Osteoblast (primary cell): ENCODE measurements around the gene CHST9. TPM values are rescaled to one million over a fixed set of nuclear protein-coding genes. Genes with fewer than 3 reads are reported as not detected.

Experiments used
- DNase-seq: peaks from one replicate; pipeline ENCODE4 v3.0.0; 2011; ENCODE audit warnings: low spot score, mixed read lengths; ENCODE audit not compliant: insufficient read length; ENCODE audit errors: missing footprints
- H2AFZ ChIP-seq: 2 replicates; pipeline ENCODE4 v1.6.0; 2011; ENCODE audit warnings: mild to moderate bottlenecking, low read length
- H3K27ac ChIP-seq: 2 replicates; pipeline ENCODE4 v1.5.1; 2011; ENCODE audit warnings: mild to moderate bottlenecking, low read depth, low read length, moderate library complexity
- H3K27me3 ChIP-seq: 2 replicates; pipeline ENCODE4 v1.6.0; 2012; ENCODE audit warnings: mild to moderate bottlenecking, control low read depth, inconsistent platforms, low read length, moderate library complexity; ENCODE audit not compliant: insufficient read depth
- H3K36me3 ChIP-seq: 2 replicates; pipeline ENCODE4 v1.5.1; 2011; ENCODE audit warnings: mild to moderate bottlenecking, low read length, control low read depth, moderate library complexity; ENCODE audit not compliant: insufficient read depth
- H3K4me1 ChIP-seq: 2 replicates; pipeline ENCODE4 v1.5.1; 2011; ENCODE audit warnings: mild to moderate bottlenecking, low read length, control low read depth, moderate library complexity; ENCODE audit not compliant: insufficient read depth
- H3K4me2 ChIP-seq: 2 replicates; pipeline ENCODE4 v1.6.0; 2011; ENCODE audit warnings: mild to moderate bottlenecking, low read length; ENCODE audit not compliant: insufficient read depth
- H3K4me3 ChIP-seq: fragments of 200-600 bp; sonication (generic); 3 replicates; pipeline ENCODE4 v1.5.1; 2012; ENCODE audit warnings: mild to moderate bottlenecking, low read length, inconsistent platforms; ENCODE audit not compliant: insufficient read depth
- H3K79me2 ChIP-seq: 2 replicates; pipeline ENCODE4 v1.6.0; 2012; ENCODE audit warnings: mild to moderate bottlenecking, low read length, control low read depth, inconsistent platforms; ENCODE audit not compliant: insufficient read depth
- H3K9me3 ChIP-seq: 2 replicates; pipeline ENCODE4 v1.5.1; 2011; ENCODE audit warnings: low read depth, low read length, control low read depth
- H4K20me1 ChIP-seq: 2 replicates; pipeline ENCODE4 v1.6.0; 2012; ENCODE audit warnings: mild to moderate bottlenecking, low read length, control low read depth; ENCODE audit not compliant: insufficient read depth
- CTCF ChIP-seq: IDR thresholded peaks from 2 replicates; pipeline ENCODE4 v1.5.1; 2011; ENCODE audit warnings: mild to moderate bottlenecking, low read depth, low read length, moderate library complexity; ENCODE audit errors: extremely low read depth
- total RNA-seq: library from RNA; depleted of rRNA; stranded (reverse); fragments of >200 nt; gene quantifications from 2 replicates; pipeline ENCODE4 v1.2.3, GENCODE V29; 2012

The CHST9 gene
- total RNA-seq, 1 donor, result not detected

DNA sequence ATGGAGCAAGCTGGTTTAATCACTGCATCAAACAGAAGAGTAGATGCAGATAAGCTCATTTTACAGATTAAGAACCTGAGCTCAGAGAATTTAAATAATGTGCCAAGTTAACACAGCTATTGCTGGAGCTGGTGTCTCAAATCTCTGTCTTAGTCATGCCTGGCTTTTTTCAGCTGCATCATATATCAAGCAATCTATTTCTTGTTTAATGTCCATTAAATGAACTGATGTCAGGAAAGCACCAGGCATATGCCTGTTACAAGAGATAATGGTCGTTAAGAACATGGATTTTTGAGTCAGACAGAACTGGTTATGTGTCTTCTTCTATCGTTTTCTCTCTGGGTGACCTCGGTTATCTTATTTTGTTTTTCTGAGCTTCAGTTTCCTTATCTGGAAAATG lies 259.8 kb downstream of the CHST9 start:
- no peak for TF ChIP-seq CTCF
- no peaks in the 10 kb centered on the region for H4K20me1 ChIP-seq

GRCh38 chr18:26922313-26922712 lies 262.8 kb downstream of the CHST9 start:
- Histone ChIP-seq H3K36me3 (no peaks in the 10 kb centered on the region), H4K20me1 (no peaks in the 10 kb centered on the region), H3K4me2 (no peak overlapping the region), H3K4me3 (no peak overlapping the region), H3K4me1 (no peaks in the 10 kb centered on the region), H3K79me2 (no peaks in the 10 kb centered on the region), H2AFZ (no peak overlapping the region), H3K9me3 (no peaks in the 10 kb centered on the region), H3K27ac (no peak overlapping the region), H3K27me3 (no peaks in the 10 kb centered on the region)
- no peak for TF ChIP-seq CTCF
- DNase-seq, result no peak

More for the DNA sequence above, 259.8 kb downstream of the CHST9 start:
- Histone ChIP-seq H3K4me2 (no peak overlapping the region), H2AFZ (no peak overlapping the region), H3K4me3 (no peak overlapping the region), H3K36me3 (no peaks in the 10 kb centered on the region), H3K79me2 (no peaks in the 10 kb centered on the region), H3K27me3 (no peaks in the 10 kb centered on the region), H3K4me1 (no peaks in the 10 kb centered on the region), H3K27ac (no peak overlapping the region), H3K9me3 (no peaks in the 10 kb centered on the region)
- no peak for DNase-seq

DNA sequence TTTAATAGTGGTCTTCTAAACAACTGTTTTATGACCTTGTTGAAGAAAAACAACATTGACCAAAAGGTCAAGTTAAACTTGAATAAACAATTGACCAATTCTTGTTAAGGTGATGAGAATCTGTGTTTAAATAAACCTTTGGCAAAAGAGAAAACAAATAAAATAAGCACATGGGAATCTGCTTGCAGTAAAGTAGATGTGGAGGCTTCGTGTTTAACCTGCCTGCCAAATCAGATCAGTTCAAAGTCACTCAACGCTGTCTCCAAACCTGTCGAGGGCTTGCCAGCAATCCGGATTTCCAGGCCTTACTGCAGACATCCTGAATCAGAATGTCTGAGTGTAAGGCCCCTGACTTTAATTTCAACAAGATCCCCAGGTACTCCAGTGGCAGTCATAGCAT lies 264.5 kb downstream of the CHST9 start:
- no peaks in the 10 kb centered on the region for H3K36me3 ChIP-seq
- H3K27me3 ChIP-seq, result no peaks in the 10 kb centered on the region
- DNase-seq, result no peak
- TF ChIP-seq CTCF, result no peak
- no peaks in the 10 kb centered on the region for H3K4me1 ChIP-seq
- no peak overlapping the region for H3K4me2 ChIP-seq
- no peaks in the 10 kb centered on the region for H3K79me2 ChIP-seq
- no peaks in the 10 kb centered on the region for H4K20me1 ChIP-seq
- H3K27ac ChIP-seq, result no peak overlapping the region
- H2AFZ ChIP-seq, result no peak overlapping the region
- H3K9me3 ChIP-seq, result no peaks in the 10 kb centered on the region
- H3K4me3 ChIP-seq, result no peak overlapping the region

DNA sequence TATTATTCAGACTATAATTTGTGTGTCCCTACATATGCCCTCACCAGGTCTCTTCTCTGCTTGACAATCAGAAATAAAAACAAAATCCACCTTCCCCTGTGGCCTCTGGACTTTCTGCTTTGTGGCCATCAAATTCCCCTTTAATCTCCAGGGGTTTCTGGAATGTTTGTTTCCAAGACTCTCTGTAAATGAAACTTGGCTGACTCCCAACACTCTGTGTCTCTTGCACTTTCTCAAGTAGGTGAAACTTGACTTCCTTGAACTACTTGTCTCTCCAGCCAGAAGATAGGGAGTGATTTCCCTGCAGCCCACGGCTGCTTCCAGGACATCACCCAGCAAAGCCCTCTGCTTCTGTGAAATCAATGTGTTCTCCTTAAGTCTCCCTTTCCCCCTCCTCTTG lies 265.5 kb downstream of the CHST9 start:
- Histone ChIP-seq H3K27ac (no peak overlapping the region), H3K36me3 (no peaks in the 10 kb centered on the region), H4K20me1 (no peaks in the 10 kb centered on the region), H3K9me3 (no peaks in the 10 kb centered on the region), H3K4me1 (no peaks in the 10 kb centered on the region), H3K4me2 (no peak overlapping the region), H2AFZ (no peak overlapping the region), H3K4me3 (no peak overlapping the region), H3K79me2 (no peaks in the 10 kb centered on the region), H3K27me3 (no peaks in the 10 kb centered on the region)
- TF ChIP-seq CTCF, result no peak
- DNase-seq, result no peak
